Sigmoid colon (tissue), 3 donors: ENCODE measurements around the gene USHBP1.

ENCODE experiments used
- POLR2A ChIP-seq, 2 donors: fragments of 450-650 bp; IDR thresholded peaks; one replicate each; pipeline ENCODE4 v1.6.1; 2016; ENCODE audit warnings: antibody characterized with exemption in 2 of 2, mild to moderate bottlenecking in 2 of 2, moderate library complexity in 2 of 2
- TF ChIP-seq, protein P1 (sequence below), 4 experiments: fragments of 450-650 bp in 3 of 4; fragments of 200-600 bp in 1 of 4; IDR thresholded peaks; one replicate each; pipeline ENCODE4 v1.5.1; 2016 to 2019; ENCODE audit warnings: antibody characterized with exemption in 4 of 4, mild to moderate bottlenecking in 3 of 4, moderate library complexity in 2 of 4

DNA sequence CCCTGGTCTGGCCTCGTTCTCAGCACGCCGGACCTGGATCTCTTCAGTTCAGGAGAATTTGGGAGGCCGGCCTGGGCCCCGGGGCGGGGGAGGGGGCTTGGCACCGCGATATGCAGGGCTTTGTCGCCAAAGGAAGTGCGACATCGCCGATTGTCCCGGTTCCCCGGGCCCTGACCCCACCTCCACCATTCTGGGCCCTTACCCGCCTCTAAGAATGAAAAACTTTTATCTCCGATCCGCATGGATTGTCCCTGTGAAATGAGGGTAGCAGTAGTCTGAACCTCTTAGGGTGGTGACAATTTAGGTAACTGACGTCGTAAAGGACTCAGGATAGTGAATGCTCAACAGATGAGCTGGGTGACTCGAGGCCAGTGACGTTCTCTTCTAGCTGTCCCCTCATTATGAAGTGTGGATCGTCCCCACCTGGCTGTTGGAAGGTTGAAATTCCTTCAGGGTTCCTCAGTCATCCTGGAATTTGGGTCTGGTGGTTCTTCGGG lies 45.5 kb upstream of the USHBP1 start:
- TF ChIP-seq, protein P1, sequence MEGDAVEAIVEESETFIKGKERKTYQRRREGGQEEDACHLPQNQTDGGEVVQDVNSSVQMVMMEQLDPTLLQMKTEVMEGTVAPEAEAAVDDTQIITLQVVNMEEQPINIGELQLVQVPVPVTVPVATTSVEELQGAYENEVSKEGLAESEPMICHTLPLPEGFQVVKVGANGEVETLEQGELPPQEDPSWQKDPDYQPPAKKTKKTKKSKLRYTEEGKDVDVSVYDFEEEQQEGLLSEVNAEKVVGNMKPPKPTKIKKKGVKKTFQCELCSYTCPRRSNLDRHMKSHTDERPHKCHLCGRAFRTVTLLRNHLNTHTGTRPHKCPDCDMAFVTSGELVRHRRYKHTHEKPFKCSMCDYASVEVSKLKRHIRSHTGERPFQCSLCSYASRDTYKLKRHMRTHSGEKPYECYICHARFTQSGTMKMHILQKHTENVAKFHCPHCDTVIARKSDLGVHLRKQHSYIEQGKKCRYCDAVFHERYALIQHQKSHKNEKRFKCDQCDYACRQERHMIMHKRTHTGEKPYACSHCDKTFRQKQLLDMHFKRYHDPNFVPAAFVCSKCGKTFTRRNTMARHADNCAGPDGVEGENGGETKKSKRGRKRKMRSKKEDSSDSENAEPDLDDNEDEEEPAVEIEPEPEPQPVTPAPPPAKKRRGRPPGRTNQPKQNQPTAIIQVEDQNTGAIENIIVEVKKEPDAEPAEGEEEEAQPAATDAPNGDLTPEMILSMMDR (IDR thresholded peaks at IDR 0.05), result no peak
- TF ChIP-seq POLR2A (IDR thresholded peaks at IDR 0.05), result no peak
